Stimulated activated CD4-positive, alpha-beta T cell treated with anti-CD3 and anti-CD28 coated beads, TNF-alpha, amount 100 ng/mL, for 1 hour (primary cell): Measurements from ENCODE around the gene KLHL35.
A peak's percentile ranks its signal among the peaks of the same experiment; 100 is the strongest.
"Not testable (repeated sequence)": the region's sequence is repeated elsewhere in the genome, so short reads cannot be mapped to it uniquely, and the experiment has no call there.

Experiments
- DNase-seq, 3 donors: peaks; one replicate each; pipeline ENCODE4 v3.0.0-alpha.2; 2020; ENCODE audit warnings: low read depth in 3 of 3, low spot score in 1 of 3

The KLHL35 gene

GRCh38 chr11:75426720-75427086, 6.3 kb downstream of the KLHL35 start:
- no peak for DNase-seq

- no peak for DNase-seq
Measured at GRCh38 chr11:75425422-75425821, 7.6 kb downstream of the KLHL35 start.

DNA sequence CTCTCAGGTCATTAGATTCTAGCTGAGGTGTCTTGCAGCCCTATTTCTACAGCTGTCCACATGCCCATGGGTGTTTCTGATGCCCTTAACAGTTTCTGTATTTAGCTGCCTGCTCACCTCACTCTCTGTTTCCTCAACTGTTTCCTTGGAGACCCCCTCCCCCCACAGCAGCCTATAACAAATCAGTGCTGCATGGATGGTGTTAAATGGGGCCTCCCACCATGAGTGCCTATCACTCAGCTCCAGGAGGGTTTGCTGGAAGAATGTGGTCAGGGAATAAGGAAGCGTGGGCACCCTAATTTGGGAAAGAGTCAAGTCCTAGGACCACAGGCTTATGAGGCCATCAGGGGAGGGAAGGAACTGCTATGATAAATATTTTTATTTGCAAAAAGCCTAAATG, 8.6 kb downstream of the KLHL35 start:
- no peak for DNase-seq

DNA sequence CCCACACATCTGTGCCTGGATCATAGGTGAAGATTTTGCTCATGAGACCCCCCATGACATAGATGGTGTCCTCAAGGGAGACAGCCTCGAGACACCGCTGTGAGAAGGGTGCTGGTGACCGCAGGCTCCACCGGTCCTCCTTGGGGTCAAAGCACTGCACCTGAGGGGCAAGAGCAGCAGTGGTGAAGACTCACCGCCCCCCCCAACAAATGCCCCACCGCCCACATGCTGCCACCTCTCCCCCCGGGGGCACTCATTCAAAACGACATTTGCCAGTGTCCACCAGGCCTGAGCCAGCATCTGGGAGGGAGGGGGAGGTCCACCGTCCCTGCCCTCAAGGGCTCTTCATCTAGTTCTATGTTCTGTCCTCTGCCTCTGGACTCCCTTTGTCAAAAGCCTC, 9.3 kb downstream of the KLHL35 start:
- no peak for DNase-seq

GRCh38 chr11:75422248-75423231, 10.5 kb downstream of the KLHL35 start:
- DNase-seq: no peak

DNA sequence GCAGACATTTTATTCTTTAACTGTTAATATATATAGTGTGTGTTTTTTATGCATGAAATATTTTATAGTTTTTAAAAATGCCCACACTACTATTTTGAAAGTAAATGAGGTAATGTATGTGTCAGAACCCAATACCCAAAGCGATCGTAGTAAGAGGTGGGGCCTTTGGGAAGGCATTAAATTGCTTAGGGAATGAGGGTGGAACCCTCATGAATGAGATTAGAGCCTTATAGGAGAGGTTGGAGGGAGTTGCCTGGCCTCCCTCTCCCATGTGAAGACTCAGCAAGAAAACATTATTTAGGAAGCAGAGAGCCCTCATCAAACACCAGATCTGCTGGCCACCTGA, 11.1 kb downstream of the KLHL35 start:
- DNase-seq: no peak

DNA sequence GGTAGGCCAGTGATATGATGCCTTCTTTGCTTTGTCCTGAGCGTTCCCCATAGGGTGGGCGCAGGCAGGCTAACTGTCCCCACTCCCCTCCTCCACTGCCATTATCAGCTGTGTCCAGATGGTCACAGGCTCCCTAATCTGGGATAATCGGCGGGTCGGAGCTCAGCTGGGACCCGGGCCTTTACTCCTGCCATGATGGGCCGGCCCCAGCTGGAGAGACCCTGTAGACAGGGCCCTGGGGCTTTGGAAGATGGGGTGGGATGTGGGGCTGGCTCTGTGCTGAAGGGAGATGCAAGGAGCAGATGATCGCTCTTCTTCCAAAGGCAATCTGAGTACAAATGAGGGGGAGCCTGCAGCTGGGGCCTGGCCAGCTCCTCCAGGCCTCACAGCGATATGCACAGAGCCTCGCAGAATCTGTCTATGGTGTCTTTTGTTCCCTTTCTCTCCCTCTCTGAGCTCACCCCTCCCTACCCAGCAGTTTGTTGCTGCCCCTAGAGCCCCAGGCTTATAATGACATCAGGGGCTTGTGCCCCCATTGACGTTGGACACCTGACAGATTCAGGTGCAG, 11.9 kb downstream of the KLHL35 start:
- no peak for DNase-seq

- DNase-seq: no peak
Measured at GRCh38 chr11:75420224-75421034, 12.6 kb downstream of the KLHL35 start.

DNA sequence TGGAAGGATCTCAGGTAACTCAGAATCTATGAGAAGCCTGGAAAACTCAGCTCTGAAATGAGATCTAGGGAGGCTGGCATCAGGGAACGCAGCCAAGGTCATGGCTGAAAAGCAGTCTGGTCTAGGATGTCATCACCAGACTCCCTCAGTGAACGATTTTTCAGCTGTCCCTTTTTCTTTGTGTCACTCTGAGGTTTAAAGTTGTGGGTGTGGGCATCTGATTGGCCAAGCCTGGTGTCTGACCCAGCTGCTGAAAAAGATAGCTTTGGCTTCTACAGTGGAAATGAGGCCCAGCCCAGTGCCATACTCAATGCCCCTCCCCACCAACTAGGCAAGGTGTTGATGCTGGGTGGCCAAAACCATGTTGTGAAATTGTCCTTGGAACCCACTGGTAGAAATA, 19.1 kb downstream of the KLHL35 start:
- DNase-seq: no peak

GRCh38 chr11:75413146-75413545, 19.9 kb downstream of the KLHL35 start:
- not testable (repeated sequence) for DNase-seq

DNA sequence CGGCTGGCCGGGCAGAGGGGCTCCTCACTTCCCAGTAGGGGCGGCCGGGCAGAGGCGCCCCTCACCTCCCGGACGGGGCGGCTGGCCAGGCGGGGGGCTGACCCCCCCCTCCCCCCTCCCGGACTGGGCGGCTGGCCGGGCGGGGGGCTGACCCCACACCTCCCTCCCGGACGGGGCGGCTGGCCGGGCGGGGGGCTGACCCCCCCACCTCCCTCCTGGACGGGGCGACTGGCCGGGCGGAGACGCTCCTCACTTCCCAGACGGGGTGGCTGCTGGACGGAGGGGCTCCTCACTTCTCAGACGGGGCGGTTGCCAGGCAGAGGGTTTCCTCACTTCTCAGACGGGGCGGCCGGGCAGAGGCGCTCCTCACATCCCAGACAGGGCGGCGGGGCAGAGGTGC, 23.0 kb downstream of the KLHL35 start:
- not testable (repeated sequence) for DNase-seq

GRCh38 chr11:75408957-75409219, 24.1 kb downstream of the KLHL35 start:
- DNase-seq: no peak

- DNase-seq: no peak
Measured at GRCh38 chr11:75406338-75406777, 26.6 kb downstream of the KLHL35 start.

DNA sequence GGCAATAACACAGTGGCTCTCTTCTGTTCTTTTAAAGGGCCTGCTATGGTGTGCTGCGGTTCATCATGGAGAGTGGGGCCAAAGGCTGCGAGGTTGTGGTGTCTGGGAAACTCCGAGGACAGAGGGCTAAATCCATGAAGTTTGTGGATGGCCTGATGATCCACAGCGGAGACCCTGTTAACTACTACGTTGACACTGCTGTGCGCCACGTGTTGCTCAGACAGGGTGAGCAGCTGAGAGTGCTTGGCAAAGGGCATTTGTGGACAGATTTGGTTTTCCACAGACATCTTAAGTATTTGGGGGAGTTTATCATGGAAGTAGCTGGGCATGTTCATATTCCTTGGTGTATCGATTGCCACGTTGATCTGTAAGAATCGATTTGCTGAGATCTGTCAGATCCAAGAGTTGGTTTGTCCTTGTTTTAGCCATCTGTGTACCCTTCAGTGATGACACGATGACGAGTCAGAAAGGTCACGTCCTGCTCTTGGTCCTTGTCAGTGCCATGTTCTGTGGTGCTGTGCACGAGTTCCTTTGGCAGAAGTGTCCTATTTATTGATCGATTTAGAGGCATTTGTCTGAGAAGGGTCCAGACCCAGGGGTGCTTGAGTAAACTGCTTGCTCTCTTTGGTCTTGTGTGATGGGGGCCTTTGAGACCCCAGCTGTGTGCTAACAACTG, 28.9 kb downstream of the KLHL35 start:
- DNase-seq: no peak

DNA sequence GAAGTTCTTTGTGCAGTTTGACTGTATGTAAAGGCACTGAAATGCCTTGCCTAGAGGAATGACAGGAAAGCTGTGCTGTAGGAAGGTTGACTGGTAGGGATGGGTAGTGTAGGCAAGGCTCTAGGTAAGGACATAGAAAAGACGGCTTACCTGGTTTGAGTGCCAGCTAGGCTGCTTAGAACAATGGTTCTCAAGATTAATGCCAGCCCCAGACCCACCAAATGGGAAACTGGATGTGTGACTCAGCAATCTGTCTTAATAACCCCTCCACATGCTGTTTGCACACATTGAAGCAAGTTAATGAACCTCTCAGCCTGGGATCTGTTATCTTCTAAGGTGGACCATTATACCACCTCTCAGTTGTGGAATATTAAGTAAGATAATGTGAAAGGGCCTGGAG, 30.0 kb downstream of the KLHL35 start:
- no peak for DNase-seq

DNA sequence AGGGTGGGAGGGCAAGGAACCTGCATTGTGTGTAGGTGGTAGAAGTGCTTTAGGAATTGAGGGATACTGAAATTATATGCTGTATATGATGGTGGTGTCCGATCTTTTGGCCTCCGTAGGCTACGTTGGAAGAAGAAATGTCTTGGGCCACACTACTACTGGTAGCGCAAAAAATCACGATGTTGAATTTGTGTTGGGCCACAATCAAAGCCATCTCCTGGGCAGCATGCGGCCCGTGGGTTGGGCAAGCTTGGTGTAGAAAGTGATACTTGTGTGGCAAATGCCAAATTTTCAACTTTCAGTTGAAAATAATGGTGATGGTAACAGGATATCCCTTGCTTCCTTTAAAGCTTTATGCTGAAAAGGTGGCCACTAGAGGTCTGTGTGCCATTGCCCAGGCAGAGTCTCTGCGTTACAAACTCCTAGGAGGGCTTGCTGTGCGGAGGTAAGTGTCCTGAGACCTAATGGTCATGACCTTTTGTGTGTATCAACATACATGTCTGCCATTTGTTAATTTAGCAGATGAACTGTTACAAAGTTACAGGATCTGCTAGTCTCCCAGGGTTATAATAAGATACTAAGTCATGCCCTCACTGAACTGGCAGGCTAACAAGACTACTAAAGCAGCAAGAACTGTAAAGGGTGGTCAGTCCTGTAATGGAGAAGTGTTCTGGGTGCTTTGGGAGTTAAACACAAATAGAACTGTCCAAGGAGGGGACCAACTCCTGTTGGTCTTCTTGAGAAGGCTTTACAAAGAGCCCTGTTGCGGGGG, 30.8 kb downstream of the KLHL35 start:
- DNase-seq: no peak

GRCh38 chr11:75400146-75400865, 32.7 kb downstream of the KLHL35 start:
- DNase-seq: no peak

- DNase-seq: peak; percentile 62 to 79 (median 77)
Measured at GRCh38 chr11:75399344-75400145, 33.5 kb downstream of the KLHL35 start, which contains the start of gene RPS3. Gene RPS3 (plus strand): TSS chr11:75399518. CDS start chr11:75399548, 30 bp downstream.

DNA sequence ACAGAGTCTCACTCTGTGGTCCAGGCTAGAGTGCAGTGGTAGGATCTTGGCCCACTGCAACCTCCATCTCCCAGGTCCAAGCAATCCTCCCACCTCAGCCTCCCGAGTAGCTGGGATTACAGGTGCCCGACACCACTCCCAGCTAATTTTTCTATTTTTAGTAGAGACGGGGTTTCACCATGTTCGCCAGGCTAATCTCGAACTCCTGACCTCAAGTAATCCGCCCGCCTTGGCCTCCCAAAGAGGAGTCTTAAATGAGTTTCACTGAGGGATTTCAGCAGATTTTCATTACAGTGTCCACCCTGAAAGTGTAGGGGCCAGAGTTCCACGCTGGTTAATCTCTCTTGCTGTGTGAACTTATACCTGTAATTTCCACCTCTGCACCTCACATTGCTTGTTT, 34.1 kb downstream of the KLHL35 start:
- DNase-seq: no peak
